SW480 (cell line): Measurements from ENCODE around the gene SLC22A2.

ENCODE experiments used
- DNase-seq: peaks from one replicate; pipeline ENCODE4 v3.0.0-alpha.2; 2016; ENCODE audit warnings: low spot score

The SLC22A2 gene

GRCh38 chr6:160273750-160274149, 15.1 kb upstream of the SLC22A2 start:
- DNase-seq, result no peak

GRCh38 chr6:160273196-160273595, 14.6 kb upstream of the SLC22A2 start:
- DNase-seq, result no peak

GRCh38 chr6:160272707-160273106, 14.1 kb upstream of the SLC22A2 start:
- no peak for DNase-seq

GRCh38 chr6:160270347-160270746, 11.7 kb upstream of the SLC22A2 start:
- DNase-seq, result no peak

GRCh38 chr6:160269771-160270170, 11.2 kb upstream of the SLC22A2 start:
- DNase-seq, result no peak

GRCh38 chr6:160269023-160269521, 10.5 kb upstream of the SLC22A2 start:
- DNase-seq, result no peak

GRCh38 chr6:160267102-160267501, 8.5 kb upstream of the SLC22A2 start:
- DNase-seq, result no peak

GRCh38 chr6:160265869-160266476, 7.4 kb upstream of the SLC22A2 start:
- no peak for DNase-seq

- DNase-seq, result no peak
Observed at GRCh38 chr6:160264061-160264612, 5.5 kb upstream of the SLC22A2 start.

- no peak for DNase-seq
Observed at GRCh38 chr6:160263196-160263939, 4.7 kb upstream of the SLC22A2 start.

GRCh38 chr6:160261991-160262680, 3.5 kb upstream of the SLC22A2 start:
- no peak for DNase-seq

- no peak for DNase-seq
Observed at GRCh38 chr6:160260803-160261450, 2.3 kb upstream of the SLC22A2 start.

GRCh38 chr6:160260367-160260766, 1.7 kb upstream of the SLC22A2 start:
- DNase-seq, result no peak

GRCh38 chr6:160259598-160259997, 977 bp upstream of the SLC22A2 start:
- DNase-seq, result no peak

- DNase-seq, result no peak
Observed at GRCh38 chr6:160259143-160259425, 463 bp upstream of the SLC22A2 start.

GRCh38 chr6:160256445-160256844, 2.2 kb downstream of the SLC22A2 start:
- no peak for DNase-seq

- DNase-seq, result peak; percentile 69
Observed at GRCh38 chr6:160254467-160255312, 3.9 kb downstream of the SLC22A2 start.

GRCh38 chr6:160253714-160254113, 4.9 kb downstream of the SLC22A2 start:
- DNase-seq, result no peak

GRCh38 chr6:160253292-160253691, 5.3 kb downstream of the SLC22A2 start:
- no peak for DNase-seq

GRCh38 chr6:160252073-160252813, 6.4 kb downstream of the SLC22A2 start:
- DNase-seq, result no peak

- no peak for DNase-seq
Observed at GRCh38 chr6:160249671-160250070, 8.9 kb downstream of the SLC22A2 start.
